IMR-90 (cell line): ENCODE results near the gene CWC27. TPM values are rescaled to one million over a fixed set of nuclear protein-coding genes. Genes with fewer than 3 reads are reported as not detected.

Experiments used
- ATAC-seq: fragments of 200-7000 bp; cut with Tn5 transposase; 2 replicates; pipeline ENCODE4 v1.9.1; 2020; ENCODE audit warnings: low read depth, mild to moderate bottlenecking, moderate library complexity
- BruUV-seq: library from RNA; stranded (reverse); fragments of 400-500 nt; replicated peaks from 2 replicates; lab custom pipeline; 2021; lab: Mats Ljungman, UMichigan
- CTCF ChIA-PET: fragments of 300-600 bp; formaldehyde crosslinking; extraction: SDS; loops from one replicate; lab custom pipeline; 2021; ENCODE audit warnings: antibody characterized with exemption; lab: Yijun Ruan, JAX
- POLR2A ChIA-PET: fragments of 300-600 bp; sonication (Branson Sonifier 250); formaldehyde crosslinking; loops from one replicate; lab custom pipeline; 2022; ENCODE audit warnings: antibody characterized with exemption; ENCODE audit not compliant: unreplicated experiment; lab: Charles Lee
- DNase-seq: peaks from one replicate; pipeline ENCODE4 v3.0.0; 2013
- H2AFZ ChIP-seq: replicated peaks from 2 replicates; pipeline ENCODE3; 2013; ENCODE audit warnings: low read length, mild to moderate bottlenecking; ENCODE audit not compliant: poor library complexity
- H2AK5ac ChIP-seq: 2 replicates; pipeline ENCODE4 v1.6.1; 2013; ENCODE audit warnings: low read depth, low read length, inconsistent platforms
- H2AK9ac ChIP-seq: replicated peaks from 2 replicates; pipeline ENCODE3; 2013; ENCODE audit warnings: mild to moderate bottlenecking, low read depth, low read length, moderate library complexity; ENCODE audit not compliant: poor library complexity
- H2BK120ac ChIP-seq: 2 replicates; pipeline ENCODE4 v1.6.1; 2013; ENCODE audit warnings: low read depth, low read length, inconsistent platforms
- H2BK15ac ChIP-seq: 3 replicates; pipeline ENCODE4 v1.6.1; 2013; ENCODE audit warnings: low read depth, low read length, inconsistent platforms
- H2BK20ac ChIP-seq: 2 replicates; pipeline ENCODE4 v1.6.1; 2013; ENCODE audit warnings: low read depth, mild to moderate bottlenecking, inconsistent platforms, low read length, moderate library complexity
- H2BK5ac ChIP-seq: 2 replicates; pipeline ENCODE4 v1.6.1; 2013; ENCODE audit warnings: mild to moderate bottlenecking, low read depth, low read length, inconsistent platforms; ENCODE audit not compliant: poor library complexity, severe bottlenecking
- H3K14ac ChIP-seq: replicated peaks from 2 replicates; pipeline ENCODE4 v1.6.1; 2013; ENCODE audit warnings: low read depth, low read length, inconsistent platforms
- H3K18ac ChIP-seq: 2 replicates; pipeline ENCODE4 v1.6.1; 2013; ENCODE audit warnings: low read depth, low read length, control low read depth
- H3K23ac ChIP-seq: 2 replicates; pipeline ENCODE4 v1.6.1; 2013; ENCODE audit warnings: low read depth, low read length, inconsistent platforms
- H3K27ac ChIP-seq: 2 replicates; pipeline ENCODE4 v1.5.1; 2013; ENCODE audit warnings: mild to moderate bottlenecking, control low read depth, low read length; ENCODE audit not compliant: insufficient read depth
- H3K27me3 ChIP-seq: 2 replicates; pipeline ENCODE4 v1.6.1; 2013; ENCODE audit warnings: low read length; ENCODE audit not compliant: control insufficient read depth, insufficient read depth
- H3K36me3 ChIP-seq: 2 replicates; pipeline ENCODE4 v1.6.1; 2013; ENCODE audit warnings: low read length, mixed read lengths; ENCODE audit not compliant: control insufficient read depth, insufficient read depth
- H3K4ac ChIP-seq: 2 replicates; pipeline ENCODE4 v1.6.1; 2013; ENCODE audit warnings: low read depth, low read length, inconsistent platforms
- H3K4me1 ChIP-seq: 2 replicates; pipeline ENCODE4 v1.6.1; 2013; ENCODE audit warnings: low read length, mixed read lengths; ENCODE audit not compliant: control insufficient read depth, insufficient read depth
- H3K4me2 ChIP-seq: 2 replicates; pipeline ENCODE4 v1.6.1; 2013; ENCODE audit warnings: low read depth, mild to moderate bottlenecking, control low read depth, low read length, moderate library complexity
- H3K4me3 ChIP-seq: 2 replicates; pipeline ENCODE4 v1.5.1; 2013; ENCODE audit warnings: low read depth, mild to moderate bottlenecking, control low read depth, low read length, moderate library complexity; ENCODE audit not compliant: insufficient read depth
- H3K56ac ChIP-seq: 2 replicates; pipeline ENCODE4 v1.6.1; 2013; ENCODE audit warnings: low read length, inconsistent platforms; ENCODE audit not compliant: insufficient read depth; ENCODE audit errors: extremely low read depth
- H3K79me1 ChIP-seq, 2 experiments: 2 replicates each; pipeline ENCODE4 v1.6.1; 2013; ENCODE audit warnings: low read length in 2 of 2, inconsistent platforms in 1 of 2, low read depth in 1 of 2
- H3K9ac ChIP-seq: 2 replicates; pipeline ENCODE4 v1.6.1; 2013; ENCODE audit warnings: low read depth, low read length, control low read depth
- H3K9me1 ChIP-seq: 2 replicates; pipeline ENCODE4 v1.6.1; 2013; ENCODE audit warnings: low read length, inconsistent platforms; ENCODE audit not compliant: insufficient read depth
- H3K9me3 ChIP-seq: 2 replicates; pipeline ENCODE4 v1.6.1; 2013; ENCODE audit warnings: low read length; ENCODE audit not compliant: control insufficient read depth, insufficient read depth
- H4K20me1 ChIP-seq: 2 replicates; pipeline ENCODE4 v1.6.1; 2013; ENCODE audit warnings: low read length, inconsistent platforms; ENCODE audit not compliant: insufficient read depth
- H4K5ac ChIP-seq: 2 replicates; pipeline ENCODE4 v1.6.1; 2013; ENCODE audit warnings: mild to moderate bottlenecking, low read depth, low read length, control low read depth
- H4K8ac ChIP-seq, 2 experiments: 2 replicates each; pipeline ENCODE4 v1.6.1; 2013; ENCODE audit warnings: low read depth in 2 of 2, low read length in 2 of 2, control low read depth in 1 of 2, inconsistent platforms in 1 of 2
- H4K91ac ChIP-seq: 2 replicates; pipeline ENCODE4 v1.6.1; 2013; ENCODE audit warnings: low read depth, low read length, inconsistent platforms; ENCODE audit not compliant: insufficient read depth
- BHLHE40 ChIP-seq: fragments of 150-350 bp; IDR thresholded peaks from 2 replicates; pipeline ENCODE4 v1.6.1; 2016; ENCODE audit warnings: mild to moderate bottlenecking, low read depth, low read length
- CEBPB ChIP-seq: IDR thresholded peaks from 2 replicates; pipeline ENCODE4 v1.6.1; 2012; ENCODE audit warnings: low read depth, low read length, improper control_type of control experiment
- CHD1 ChIP-seq: IDR thresholded peaks from 2 replicates; pipeline ENCODE4 v1.6.1; 2012; ENCODE audit warnings: low read depth, low read length, improper control_type of control experiment
- CTCF ChIP-seq: conservative IDR thresholded peaks from 2 replicates; pipeline ENCODE4 v1.5.1; 2012; ENCODE audit warnings: mild to moderate bottlenecking, low read depth, low read length, improper control_type of control experiment
- ELK1 ChIP-seq: fragments of 150-350 bp; IDR thresholded peaks from 2 replicates; pipeline ENCODE4 v1.6.1; 2016; ENCODE audit warnings: low read depth, mild to moderate bottlenecking, low read length, moderate library complexity, borderline replicate concordance
- FOS ChIP-seq: fragments of 150-350 bp; IDR thresholded peaks from 2 replicates; pipeline ENCODE4 v1.6.1; 2016; ENCODE audit warnings: low read depth, low read length
- MAZ ChIP-seq: IDR thresholded peaks from 2 replicates; pipeline ENCODE4 v1.6.1; 2012; ENCODE audit warnings: low read depth, mild to moderate bottlenecking, low read length, improper control_type of control experiment, moderate library complexity, borderline replicate concordance
- NFE2L2 ChIP-seq: fragments of 150-350 bp; IDR thresholded peaks from 2 replicates; pipeline ENCODE4 v1.6.1; 2016; ENCODE audit warnings: low read depth, mild to moderate bottlenecking, low read length
- POLR2A ChIP-seq: IDR thresholded peaks from 2 replicates; pipeline ENCODE4 v1.6.1; 2012; ENCODE audit warnings: mild to moderate bottlenecking, low read depth, low read length
- RFX5 ChIP-seq: IDR thresholded peaks from 2 replicates; pipeline ENCODE4 v1.8.0; 2012; ENCODE audit warnings: low read depth, mild to moderate bottlenecking, low read length, moderate library complexity
- SMC3 ChIP-seq: fragments of 150-350 bp; IDR thresholded peaks from 2 replicates; pipeline ENCODE4 v1.6.1; 2016; ENCODE audit warnings: low read depth, mild to moderate bottlenecking, antibody characterized with exemption, low read length, moderate library complexity
- USF2 ChIP-seq: fragments of 150-350 bp; IDR thresholded peaks from 2 replicates; pipeline ENCODE4 v1.6.1; 2017; ENCODE audit warnings: mild to moderate bottlenecking, antibody characterized with exemption, low read length, low read depth
- WGBS, 2 experiments: methylation state at CpG; one replicate each; pipeline versions ENCODE4 v1.1.5 to v1.1.7; 2013; ENCODE audit warnings: missing lambda C conversion rate in 2 of 2; ENCODE audit not compliant: insufficient read length in 1 of 2; ENCODE audit errors: extremely low coverage in 2 of 2; 5-methylcytosine and 5-hydroxymethylcytosine counted together
- dilution Hi-C: fragments of 300-500 bp; cut with HindIII; formaldehyde crosslinking; loops from one replicate; pipeline ENCODE4 v1.14.3; 2018; ENCODE audit warnings: low sequenced_read_pairs; ENCODE audit not compliant: unreplicated experiment
- in situ Hi-C: fragments of 300-500 bp; cut with MboI; formaldehyde crosslinking; loops from 3 replicates; pipeline ENCODE4 v1.14.3; 2019; ENCODE audit warnings: low sequenced_read_pairs, inconsistent platforms, mixed read lengths
- intact Hi-C: fragments of 100-400 bp; cut with micrococcal nuclease; formaldehyde crosslinking; loops from 2 replicates; pipeline ENCODE4 v1.10.0; 2022
- polyA plus RNA-seq, 3 experiments: library from polyadenylated mRNA; depleted of rRNA; stranded (reverse); fragments of >200 nt; gene quantifications; 2 replicates each; pipeline ENCODE4 v1.2.3, GENCODE V29; 2012; ENCODE audit warnings: low replicate concordance in 1 of 3
- total RNA-seq: library from RNA; depleted of rRNA; stranded (reverse); fragments of >200 nt; gene quantifications from 2 replicates; pipeline ENCODE4 v1.2.3, GENCODE V29; 2012

Gene CWC27
- total and polyA plus RNA-seq, 2 of the 4 experiments (the other 2 are of a cell fraction): 13.3 to 17.1 TPM

GRCh38 chr5:64800926-64801325 is 32.2 kb downstream of the CWC27 start:
- Histone ChIP-seq H3K27me3 (no peaks in the 10 kb centered on the region), H2AK5ac (no peak overlapping the region), H3K4me1 (peaks cover 2% of the 10 kb centered on the region), H3K79me1 (no peaks in the 10 kb centered on the region), H3K4me2 (no peak overlapping the region), H3K9me1 (no peaks in the 10 kb centered on the region), H4K20me1 (no peaks in the 10 kb centered on the region), H2BK20ac (no peak overlapping the region), H3K14ac (no peak overlapping the region), H4K91ac (no peak overlapping the region), H2BK120ac (no peak overlapping the region), H2AFZ (no peak overlapping the region), H3K9ac (no peak overlapping the region), H3K4ac (no peak overlapping the region), H3K56ac (no peak overlapping the region), H2BK15ac (no peak overlapping the region), H3K23ac (no peak overlapping the region), H3K4me3 (no peak overlapping the region), H3K18ac (peak overlapping the region; percentile 36; the same call in 1 of the 2 replicates), H2BK5ac (no peak overlapping the region), H4K8ac (no peak overlapping the region), H2AK9ac (no peak overlapping the region), H3K36me3 (no peaks in the 10 kb centered on the region), H4K5ac (no peak overlapping the region; the same call in 1 of the 2 replicates), H3K9me3 (no peaks in the 10 kb centered on the region), H3K27ac (no peak overlapping the region)
- no peak for DNase-seq
- TF ChIP-seq CEBPB (no peak), NFE2L2 (no peak), POLR2A (no peak), RFX5 (no peak), MAZ (no peak), BHLHE40 (no peak), USF2 (no peak), SMC3 (no peak), ELK1 (no peak), FOS (no peak), CHD1 (no peak), CTCF (no peak)
- dilution Hi-C loops: no loop called here
- ChIA-PET CTCF (no interaction called here), POLR2A (no interaction called here)
- WGBS, 2 experiments: no CpG with 5 or more reads among the region's 2 CpGs
- in situ Hi-C loops: no loop called here
- no TSS peak for BruUV-seq
- intact Hi-C loops: no loop called here
- ATAC-seq: peak; percentile 40
